HEK293 (cell line): ENCODE measurements around the gene SF3B2.

Experiments used
- CTCF ChIP-seq: fragments of 450-650 bp; formaldehyde crosslinking; IDR thresholded peaks from 2 replicates; pipeline ENCODE4 v1.5.1; 2016; ENCODE audit warnings: missing biosample characterization, missing genetic modification characterization
- ZBTB48 ChIP-seq: fragments of 450-650 bp; formaldehyde crosslinking; IDR thresholded peaks from 2 replicates; pipeline ENCODE4 v1.5.1; 2016; ENCODE audit warnings: missing biosample characterization, missing genetic modification characterization
- ZNF600 ChIP-seq: fragments of 450-650 bp; formaldehyde crosslinking; IDR thresholded peaks from 2 replicates; pipeline ENCODE4 v1.5.1; 2016; ENCODE audit warnings: missing biosample characterization, missing genetic modification characterization
- TF ChIP-seq, protein P1 (sequence below): fragments of 450-650 bp; formaldehyde crosslinking; IDR thresholded peaks from 2 replicates; pipeline ENCODE4 v1.5.1; 2016; ENCODE audit warnings: missing biosample characterization, missing genetic modification characterization

GRCh38 chr11:66051371-66051765 is 796 bp upstream of the SF3B2 start:
- no peak for TF ChIP-seq CTCF (tag by site-specific recombination)
- TF ChIP-seq, protein P1, sequence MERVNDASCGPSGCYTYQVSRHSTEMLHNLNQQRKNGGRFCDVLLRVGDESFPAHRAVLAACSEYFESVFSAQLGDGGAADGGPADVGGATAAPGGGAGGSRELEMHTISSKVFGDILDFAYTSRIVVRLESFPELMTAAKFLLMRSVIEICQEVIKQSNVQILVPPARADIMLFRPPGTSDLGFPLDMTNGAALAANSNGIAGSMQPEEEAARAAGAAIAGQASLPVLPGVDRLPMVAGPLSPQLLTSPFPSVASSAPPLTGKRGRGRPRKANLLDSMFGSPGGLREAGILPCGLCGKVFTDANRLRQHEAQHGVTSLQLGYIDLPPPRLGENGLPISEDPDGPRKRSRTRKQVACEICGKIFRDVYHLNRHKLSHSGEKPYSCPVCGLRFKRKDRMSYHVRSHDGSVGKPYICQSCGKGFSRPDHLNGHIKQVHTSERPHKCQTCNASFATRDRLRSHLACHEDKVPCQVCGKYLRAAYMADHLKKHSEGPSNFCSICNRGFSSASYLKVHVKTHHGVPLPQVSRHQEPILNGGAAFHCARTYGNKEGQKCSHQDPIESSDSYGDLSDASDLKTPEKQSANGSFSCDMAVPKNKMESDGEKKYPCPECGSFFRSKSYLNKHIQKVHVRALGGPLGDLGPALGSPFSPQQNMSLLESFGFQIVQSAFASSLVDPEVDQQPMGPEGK: no peak
- no peak for TF ChIP-seq ZNF600 (tag by site-specific recombination)
- TF ChIP-seq ZBTB48 (tag by site-specific recombination): no peak
